HG03045 (cell line): ENCODE results near the gene KDM4E.
"Not testable (repeated sequence)": the region's sequence is repeated elsewhere in the genome, so short reads cannot be mapped to it uniquely, and the experiment has no call there.

ENCODE experiments used
- ATAC-seq: cut with Tn5 transposase; IDR thresholded peaks from one replicate; pipeline ENCODE4 v1.9.1; 2021; ENCODE audit warnings: mild to moderate bottlenecking, moderate library complexity; ENCODE audit not compliant: unreplicated experiment

The KDM4E gene

DNA sequence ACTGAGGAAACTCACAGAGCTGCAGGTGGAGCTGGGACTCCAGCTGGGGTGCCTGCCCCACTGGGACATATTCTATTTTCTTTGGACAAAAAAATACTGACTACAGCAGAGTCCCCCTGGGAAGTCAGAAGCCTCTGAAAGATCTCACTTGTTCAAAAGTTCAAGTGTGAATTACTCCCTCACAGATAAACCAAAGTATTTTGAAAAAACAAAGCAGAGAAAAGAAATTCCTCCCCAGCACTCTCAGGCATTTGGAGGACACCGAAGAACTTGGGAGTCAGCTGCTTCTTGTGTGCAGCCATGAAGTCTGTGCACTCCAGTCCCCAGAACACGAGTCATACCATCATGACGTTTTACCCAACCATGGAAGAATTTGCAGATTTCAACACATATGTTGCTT, 24.1 kb downstream of the KDM4E start, which contains the start of gene KDM4F:
TSS of gene KDM4F (plus strand) at position 301 of the 400 bp plus-strand sequence.
- not testable (repeated sequence) for ATAC-seq

DNA sequence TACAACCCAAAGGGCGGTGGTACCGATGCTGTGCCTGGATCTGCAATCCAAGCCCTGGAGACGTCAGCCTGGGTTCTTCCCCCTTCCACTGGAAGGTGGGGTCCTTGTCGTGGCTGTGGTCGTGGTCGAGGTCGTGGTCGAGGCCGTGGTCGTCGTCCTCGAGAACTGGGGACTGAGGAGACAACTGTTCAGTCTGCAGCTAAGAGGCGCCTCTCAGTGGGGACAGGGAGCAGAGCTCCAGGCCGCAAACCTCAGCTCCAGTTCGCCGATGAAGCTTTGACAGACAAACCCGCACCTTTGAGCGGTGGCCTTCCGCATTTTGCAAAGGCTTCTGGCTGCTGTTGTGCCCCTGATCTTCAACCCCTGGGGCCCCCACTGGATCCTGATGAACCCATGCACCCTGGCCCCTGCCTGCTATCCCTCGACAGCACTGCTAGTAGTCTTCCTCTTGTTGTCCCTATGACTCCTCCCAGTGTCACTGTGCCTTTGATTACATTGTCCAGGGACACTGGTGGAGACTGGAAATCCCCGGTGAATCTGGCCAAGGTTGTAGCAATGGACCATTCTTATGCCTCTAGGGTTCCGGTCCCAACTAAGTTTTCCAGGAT, 25.6 kb downstream of the KDM4E start:
- ATAC-seq: no peak

DNA sequence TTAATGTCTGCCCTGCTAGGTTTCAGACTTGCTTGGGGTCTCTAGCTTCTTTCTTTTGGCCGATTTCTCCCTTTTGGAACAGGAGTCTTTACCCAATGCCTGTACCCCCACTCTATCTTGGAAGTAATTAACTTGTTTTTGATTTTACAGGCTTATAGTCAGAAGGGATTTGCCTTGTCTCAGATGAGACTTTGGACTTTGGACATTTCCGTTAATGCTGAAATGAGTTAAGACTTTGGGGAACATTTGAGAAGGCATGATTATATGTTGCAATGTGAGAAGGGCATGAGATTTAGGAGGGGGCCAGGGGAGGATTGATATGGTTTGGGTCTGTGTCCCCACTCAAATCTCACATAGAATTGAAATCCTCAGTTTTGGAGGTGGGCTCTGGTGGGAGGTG, 29.3 kb downstream of the KDM4E start:
- ATAC-seq: no peak

DNA sequence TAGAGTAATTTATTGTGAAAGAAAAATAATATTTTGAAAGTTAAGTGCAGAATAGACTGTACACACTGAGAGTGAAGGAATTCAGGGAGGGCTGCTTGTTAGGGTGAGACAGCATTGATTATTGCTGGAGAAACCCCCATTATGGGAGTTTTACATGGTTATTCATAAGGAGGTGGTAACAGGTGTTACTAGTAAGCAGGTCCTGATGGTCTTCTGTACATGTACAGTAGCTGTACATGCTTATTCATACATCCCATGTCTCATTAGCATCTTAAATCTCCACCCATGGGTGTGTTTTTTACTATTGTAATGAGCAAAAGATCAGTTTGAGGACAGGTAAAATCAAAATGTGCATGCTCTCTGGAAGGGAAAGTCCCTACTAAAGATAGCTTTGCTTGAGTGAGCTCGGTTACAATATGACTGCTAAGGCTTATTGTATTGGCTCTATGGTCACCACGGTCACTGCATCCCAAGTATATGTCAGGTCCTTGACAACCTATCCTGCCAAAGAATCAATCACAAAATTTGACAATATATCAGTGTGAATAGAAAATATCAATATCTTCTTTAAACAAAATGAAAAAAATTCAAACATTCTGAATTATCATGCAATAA, 30.3 kb downstream of the KDM4E start:
- ATAC-seq: peak; percentile 86

DNA sequence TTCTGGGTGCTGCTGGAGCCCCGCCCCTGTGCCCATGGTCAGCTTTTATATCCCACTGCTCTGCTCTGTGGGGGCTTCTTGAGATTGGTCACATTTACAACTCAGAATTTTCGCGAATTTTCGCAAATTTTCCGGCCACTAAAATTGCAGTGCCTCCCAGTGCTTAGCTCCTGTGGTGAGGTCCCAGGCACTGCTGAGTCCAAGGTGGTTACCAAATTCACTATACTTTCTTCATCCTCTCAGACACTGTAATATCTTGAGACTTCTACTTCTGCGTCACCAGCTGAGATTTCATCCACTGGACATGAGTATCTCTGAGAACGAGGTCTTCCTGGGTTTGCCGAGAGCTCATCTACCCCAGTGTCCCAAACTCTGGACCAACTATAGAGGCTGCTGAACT, 32.9 kb downstream of the KDM4E start:
- ATAC-seq: no peak

DNA sequence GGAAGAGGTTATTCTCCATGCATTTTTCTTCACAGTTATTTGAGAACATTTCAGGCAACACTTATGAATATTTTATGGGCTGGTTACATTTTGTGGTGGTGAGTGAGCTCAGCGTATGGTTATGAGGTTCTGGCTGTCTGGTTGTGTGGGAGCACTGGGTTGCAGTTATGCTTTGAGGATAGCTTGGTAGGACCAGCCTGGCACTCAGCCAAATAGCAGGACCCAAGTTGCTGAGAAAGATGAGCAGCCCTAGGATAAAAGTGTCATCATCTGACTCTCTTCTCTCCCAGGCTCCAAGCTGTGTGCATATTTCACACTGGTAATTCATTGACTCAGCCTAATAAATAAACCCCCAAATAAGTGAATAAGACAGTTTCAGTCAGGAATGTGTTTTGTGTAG, 33.6 kb downstream of the KDM4E start:
- ATAC-seq: no peak

DNA sequence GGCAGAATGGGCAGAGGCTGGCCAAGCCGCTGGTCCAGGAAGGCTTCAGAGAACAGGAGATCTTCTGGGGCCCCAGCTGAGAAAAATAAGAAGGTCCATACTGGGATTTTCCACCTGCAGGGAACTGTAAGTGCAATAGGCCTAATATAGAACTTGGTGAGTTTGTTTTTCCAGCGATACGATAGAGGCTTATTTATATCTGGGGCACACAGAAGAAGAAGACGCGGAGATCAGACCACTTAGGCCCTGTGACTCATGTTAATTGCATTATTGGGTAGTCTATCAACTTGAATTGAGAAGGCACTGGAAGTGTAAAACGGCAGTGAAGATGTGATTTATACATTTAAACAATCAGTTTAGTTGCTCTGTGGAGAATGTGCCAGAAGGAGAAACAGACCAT, 34.0 kb downstream of the KDM4E start:
- no peak for ATAC-seq

DNA sequence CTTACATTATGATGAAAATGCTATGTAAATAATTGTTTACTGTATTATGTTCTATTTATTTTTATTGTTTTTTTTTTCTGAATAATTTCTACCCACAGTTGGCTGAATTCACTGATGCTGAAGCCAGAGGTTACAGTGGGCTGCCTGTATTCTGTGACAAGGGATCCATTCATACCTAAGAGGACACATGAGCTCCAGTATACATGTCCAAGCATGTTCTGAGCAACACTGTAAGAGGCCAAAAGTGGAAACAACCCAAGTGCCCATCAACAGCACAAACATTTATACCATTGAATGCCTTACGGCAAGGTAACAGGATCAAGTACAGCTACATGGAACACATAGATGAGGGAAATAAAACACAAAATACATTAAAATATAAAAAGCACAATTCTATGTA, 40.3 kb downstream of the KDM4E start:
- ATAC-seq: no peak

DNA sequence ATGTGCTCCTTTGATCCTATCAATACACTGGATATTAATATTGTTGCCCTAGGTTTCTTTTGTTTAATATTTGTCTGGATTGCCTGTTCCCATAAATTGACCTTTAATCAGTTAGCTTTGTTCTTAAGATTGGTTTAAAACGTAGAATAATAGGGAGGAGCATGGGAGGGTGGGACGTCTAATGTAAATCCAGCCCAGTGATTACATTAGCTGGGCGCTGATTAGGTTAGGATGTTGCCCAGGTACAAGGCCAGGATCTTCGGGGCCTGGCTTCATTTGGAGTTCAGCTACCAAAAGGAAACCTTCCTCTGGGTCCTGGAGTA, 41.6 kb downstream of the KDM4E start, which contains the start of gene SRSF8:
TSS of gene SRSF8 (plus strand) at position 204 of the 323 bp plus-strand sequence. CDS start 308 bp downstream, outside the sequence.
- peak; percentile 47 for ATAC-seq

DNA sequence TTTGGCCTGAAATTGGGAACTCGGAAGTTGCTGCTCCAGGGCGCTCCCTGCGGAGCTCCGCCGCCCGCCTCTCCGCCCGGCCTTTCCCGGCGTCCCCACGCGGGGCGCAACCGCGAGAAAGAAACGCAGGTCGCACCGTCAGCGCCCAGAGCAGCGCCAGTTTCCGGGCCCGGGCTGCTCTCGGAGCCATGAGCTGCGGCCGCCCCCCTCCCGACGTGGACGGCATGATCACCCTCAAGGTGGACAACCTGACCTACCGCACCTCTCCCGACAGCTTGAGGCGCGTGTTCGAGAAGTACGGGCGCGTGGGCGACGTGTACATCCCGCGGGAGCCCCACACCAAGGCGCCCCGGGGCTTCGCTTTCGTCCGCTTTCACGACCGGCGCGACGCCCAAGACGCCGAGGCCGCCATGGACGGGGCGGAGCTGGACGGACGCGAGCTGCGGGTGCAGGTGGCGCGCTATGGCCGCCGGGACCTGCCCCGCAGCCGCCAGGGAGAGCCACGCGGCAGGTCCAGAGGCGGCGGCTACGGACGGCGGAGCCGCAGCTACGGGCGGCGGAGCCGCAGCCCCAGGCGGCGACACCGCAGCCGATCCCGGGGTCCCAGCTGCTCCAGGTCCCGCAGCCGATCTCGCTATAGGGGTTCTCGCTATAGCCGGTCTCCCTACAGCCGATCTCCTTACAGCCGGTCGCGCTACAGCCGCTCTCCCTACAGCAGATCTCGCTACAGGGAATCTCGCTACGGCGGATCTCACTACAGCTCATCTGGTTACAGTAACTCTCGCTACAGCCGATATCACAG, 42.2 kb downstream of the KDM4E start:
- peak; percentile 75 for ATAC-seq

DNA sequence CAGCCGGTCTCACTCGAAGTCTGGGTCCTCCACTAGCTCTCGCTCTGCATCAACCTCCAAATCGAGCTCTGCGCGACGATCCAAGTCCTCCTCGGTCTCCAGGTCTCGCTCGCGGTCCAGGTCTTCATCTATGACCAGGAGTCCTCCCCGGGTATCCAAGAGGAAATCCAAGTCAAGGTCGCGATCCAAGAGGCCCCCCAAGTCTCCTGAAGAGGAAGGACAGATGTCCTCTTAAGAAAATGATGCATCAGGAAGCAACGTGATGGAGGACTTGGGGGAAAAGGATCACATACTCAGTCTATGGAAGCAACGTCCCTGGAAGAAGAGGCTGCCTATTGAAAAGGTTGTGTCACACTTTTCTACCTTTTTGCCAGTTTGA, 42.8 kb downstream of the KDM4E start:
- no peak for ATAC-seq

DNA sequence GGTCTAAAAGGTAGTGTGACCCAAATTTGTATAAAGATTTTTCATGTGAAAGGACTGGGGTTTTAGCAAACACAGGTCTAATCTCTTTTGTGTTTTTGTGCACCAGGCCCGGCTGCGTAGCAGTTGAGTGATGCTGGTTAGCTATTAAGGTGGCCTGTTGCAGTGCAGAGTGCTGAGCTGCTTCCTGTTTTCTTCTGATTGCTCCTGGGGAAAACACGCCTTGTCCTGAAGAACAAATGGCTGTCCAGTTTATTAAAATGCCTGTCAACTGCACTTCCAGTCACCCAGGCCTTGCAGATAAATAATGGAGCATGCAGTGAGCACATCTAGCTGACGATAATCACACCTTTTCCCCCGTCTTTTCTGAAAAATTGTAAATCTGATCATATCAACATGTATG, 43.5 kb downstream of the KDM4E start:
- peak; percentile 66 for ATAC-seq

DNA sequence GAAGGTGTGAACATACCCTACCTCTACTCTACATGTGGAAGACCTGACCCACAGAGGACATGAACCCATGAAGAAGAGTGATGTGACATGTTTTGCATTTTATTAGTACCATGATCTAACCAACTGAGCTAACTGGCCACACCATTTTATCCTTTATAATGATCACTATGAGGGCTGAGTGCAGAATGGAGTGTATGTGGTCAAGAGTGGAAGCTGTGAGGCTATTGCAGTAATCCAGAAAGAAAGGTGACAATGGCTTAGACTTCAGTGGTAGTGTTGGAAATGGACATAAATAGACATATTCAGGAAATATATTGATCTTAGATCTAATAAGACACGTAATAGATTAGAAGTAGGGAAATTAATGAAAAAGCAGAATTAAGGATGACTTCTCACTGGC, 45.4 kb downstream of the KDM4E start:
- ATAC-seq: no peak

DNA sequence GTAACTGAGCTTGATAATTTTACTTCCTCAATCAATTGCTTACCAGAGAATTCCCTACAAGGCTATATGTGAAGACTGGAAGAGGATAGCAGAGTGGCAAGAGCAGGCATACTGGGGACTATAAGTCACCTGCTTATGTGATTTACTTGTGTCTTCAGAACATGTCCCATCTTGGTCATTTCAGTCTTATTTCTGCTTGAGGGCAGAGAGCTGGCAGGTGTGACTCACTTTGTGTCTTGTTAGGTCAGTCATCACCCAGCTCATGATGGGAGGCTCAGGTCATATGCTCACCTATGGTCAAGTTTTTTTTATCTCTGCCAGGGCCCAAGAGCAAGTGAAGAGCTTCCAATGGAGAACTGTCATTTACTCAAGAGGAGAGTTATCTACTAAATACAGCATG, 47.9 kb downstream of the KDM4E start:
- no peak for ATAC-seq

DNA sequence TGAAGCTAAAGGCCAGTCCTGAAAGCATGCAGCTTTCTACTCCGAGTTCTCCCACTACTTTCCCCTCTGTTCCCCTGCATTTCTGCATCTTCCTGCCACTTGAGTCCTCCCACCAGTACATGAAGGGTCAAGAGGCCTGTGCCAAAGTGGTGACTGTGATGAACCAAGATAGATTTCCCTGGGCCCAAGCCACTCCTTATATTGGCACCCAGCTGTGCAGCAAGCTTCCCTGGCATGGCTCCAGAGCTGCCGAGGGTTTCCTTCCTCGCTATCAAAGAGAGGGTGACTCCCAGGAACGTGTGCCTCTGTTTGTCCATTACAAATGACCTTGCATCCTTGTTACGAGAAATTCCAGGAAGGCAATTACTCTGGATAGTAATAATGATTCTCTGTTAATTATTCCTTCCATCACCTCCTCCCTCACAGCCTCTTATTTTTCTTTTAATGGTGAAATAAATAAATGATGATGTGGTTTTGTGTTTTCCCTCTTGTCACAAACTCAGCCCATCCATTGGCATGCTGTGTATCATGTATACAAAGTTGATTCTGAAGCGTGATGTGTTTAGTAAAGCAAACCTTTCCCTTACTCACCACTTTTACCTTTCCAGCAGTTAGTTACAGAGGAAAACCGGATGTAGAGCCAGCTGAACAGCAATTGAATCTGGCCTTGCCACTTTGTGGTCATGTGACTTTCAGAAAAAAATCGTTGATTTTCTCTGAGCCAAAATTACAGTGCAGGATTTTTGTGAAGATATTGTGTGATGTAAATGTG, 49.9 kb downstream of the KDM4E start:
- no peak for ATAC-seq

DNA sequence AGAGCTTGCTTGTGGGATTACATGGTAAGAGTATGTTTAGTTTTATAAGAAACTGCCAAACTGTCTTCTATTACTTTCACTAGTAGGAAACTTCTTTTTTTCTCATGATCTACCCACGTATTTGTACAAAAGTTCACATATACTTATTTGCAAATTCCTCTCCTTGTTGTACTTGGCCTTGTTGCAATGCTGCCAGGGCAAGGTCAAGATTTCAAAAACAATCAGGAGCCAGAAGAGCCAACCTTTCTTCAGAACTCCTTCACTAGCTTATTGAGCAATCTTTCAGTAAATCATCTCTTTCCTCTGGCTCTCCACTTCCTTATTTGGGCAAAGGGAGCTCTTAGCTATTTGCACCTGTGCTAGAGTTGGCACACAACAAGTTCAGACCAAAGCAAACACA, 51.4 kb downstream of the KDM4E start:
- no peak for ATAC-seq

DNA sequence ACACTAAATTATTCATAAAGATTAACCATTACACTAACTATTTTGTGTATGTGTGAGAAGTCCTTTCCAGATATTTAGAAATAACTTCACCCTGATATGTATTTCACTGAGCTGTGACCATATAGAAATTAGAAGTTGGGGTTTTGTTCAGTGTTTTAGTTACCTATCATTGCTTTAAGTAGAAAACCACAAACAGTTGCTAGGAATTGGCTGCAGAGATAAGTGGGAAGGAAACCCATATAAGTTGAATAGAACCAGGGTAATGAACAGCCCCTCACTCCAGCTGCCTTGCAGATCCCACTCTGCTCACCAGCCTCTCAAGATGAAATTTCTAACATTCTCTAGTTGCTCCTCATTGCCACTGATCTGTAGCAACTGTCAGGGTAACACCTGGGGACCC, 51.9 kb downstream of the KDM4E start:
- ATAC-seq: no peak
